H9 (cell line): Measurements from ENCODE around the gene TBR1. TPM values are rescaled to one million over a fixed set of nuclear protein-coding genes. Genes with fewer than 3 reads are reported as not detected.

Source experiments
- DNase-seq: peaks from one replicate; pipeline ENCODE4 v3.0.0-alpha.2; 2017
- H2AFZ ChIP-seq: one replicate; pipeline ENCODE4 v1.6.1; 2013; ENCODE audit warnings: mild to moderate bottlenecking, low read length, control low read depth, moderate library complexity
- H2AK5ac ChIP-seq: 2 replicates; pipeline ENCODE4 v1.6.1; 2013; ENCODE audit warnings: low read length, control low read depth, mixed read lengths; ENCODE audit not compliant: insufficient read length
- H2BK120ac ChIP-seq: one replicate; pipeline ENCODE4 v1.6.1; 2013; ENCODE audit warnings: low read depth, mild to moderate bottlenecking, low read length, control low read depth, inconsistent platforms; ENCODE audit not compliant: poor library complexity, severe bottlenecking
- H2BK12ac ChIP-seq: 2 replicates; pipeline ENCODE4 v1.6.1; 2013; ENCODE audit warnings: low read length, control low read depth, mixed read lengths, low read depth; ENCODE audit not compliant: insufficient read length
- H2BK15ac ChIP-seq: 2 replicates; pipeline ENCODE4 v1.6.1; 2013; ENCODE audit warnings: low read depth, low read length, control low read depth
- H2BK20ac ChIP-seq: one replicate; pipeline ENCODE4 v1.6.1; 2013; ENCODE audit warnings: low read depth, mild to moderate bottlenecking, low read length, control low read depth, inconsistent platforms; ENCODE audit not compliant: poor library complexity, severe bottlenecking
- H2BK5ac ChIP-seq: 2 replicates; pipeline ENCODE4 v1.6.1; 2013; ENCODE audit warnings: low read length, control low read depth, mixed read lengths; ENCODE audit not compliant: insufficient read length
- H3K14ac ChIP-seq: 2 replicates; pipeline ENCODE4 v1.6.1; 2013; ENCODE audit warnings: low read length, control low read depth; ENCODE audit not compliant: insufficient read depth
- H3K18ac ChIP-seq: 2 replicates; pipeline ENCODE4 v1.6.1; 2013; ENCODE audit warnings: low read depth, mild to moderate bottlenecking, mixed read lengths, low read length, control low read depth; ENCODE audit not compliant: insufficient read length
- H3K23ac ChIP-seq: 2 replicates; pipeline ENCODE4 v1.6.1; 2013; ENCODE audit warnings: low read length, control low read depth, mixed read lengths, low read depth; ENCODE audit not compliant: insufficient read length
- H3K23me2 ChIP-seq: 2 replicates; pipeline ENCODE4 v1.6.1; 2013; ENCODE audit warnings: low read depth, mild to moderate bottlenecking, mixed read lengths, low read length, control low read depth; ENCODE audit not compliant: insufficient read length, poor library complexity, severe bottlenecking
- H3K27ac ChIP-seq: 2 replicates; pipeline ENCODE4 v1.5.1; 2013; ENCODE audit warnings: low read length, control low read depth, mixed read lengths, low read depth; ENCODE audit not compliant: insufficient read length
- H3K27me3 ChIP-seq: 2 replicates; pipeline ENCODE4 v1.6.1; 2013; ENCODE audit warnings: low read length, control low read depth, inconsistent platforms; ENCODE audit not compliant: insufficient read depth
- H3K4ac ChIP-seq: 2 replicates; pipeline ENCODE4 v1.6.1; 2013; ENCODE audit warnings: low read depth, mild to moderate bottlenecking, control low read depth, inconsistent platforms, low read length, moderate library complexity
- H3K4me1 ChIP-seq: 2 replicates; pipeline ENCODE4 v1.6.1; 2013; ENCODE audit warnings: low read length, control low read depth, inconsistent platforms; ENCODE audit not compliant: insufficient read depth
- H3K4me2 ChIP-seq: 2 replicates; pipeline ENCODE4 v1.6.1; 2013; ENCODE audit warnings: low read length, control low read depth, mixed read lengths; ENCODE audit not compliant: insufficient read length, insufficient read depth
- H3K56ac ChIP-seq: 2 replicates; pipeline ENCODE4 v1.6.1; 2013; ENCODE audit warnings: low read depth, mild to moderate bottlenecking, mixed read lengths, low read length, control low read depth; ENCODE audit not compliant: insufficient read length
- H3K79me1 ChIP-seq: 2 replicates; pipeline ENCODE4 v1.6.1; 2013; ENCODE audit warnings: low read depth, mild to moderate bottlenecking, moderate library complexity, low read length, control low read depth, inconsistent platforms; ENCODE audit not compliant: insufficient read depth, poor library complexity, severe bottlenecking
- H3K79me2 ChIP-seq: 2 replicates; pipeline ENCODE4 v1.6.1; 2013; ENCODE audit warnings: low read length, control low read depth, inconsistent platforms; ENCODE audit not compliant: insufficient read depth
- H3K9ac ChIP-seq: 2 replicates; pipeline ENCODE4 v1.6.1; 2013; ENCODE audit warnings: low read length, control low read depth, mixed read lengths; ENCODE audit not compliant: insufficient read length; ENCODE audit errors: extremely low read depth
- H3K9me3 ChIP-seq: one replicate; pipeline ENCODE4 v1.6.1; 2013; ENCODE audit warnings: low read depth, low read length, inconsistent platforms; ENCODE audit not compliant: control insufficient read depth
- H3T11ph ChIP-seq: one replicate; pipeline ENCODE4 v1.6.1; 2013; ENCODE audit warnings: mild to moderate bottlenecking, low read length, control low read depth, inconsistent platforms
- H4K20me1 ChIP-seq: one replicate; pipeline ENCODE4 v1.6.1; 2013; ENCODE audit not compliant: control insufficient read depth, insufficient read length, insufficient read depth
- H4K5ac ChIP-seq: 2 replicates; pipeline ENCODE4 v1.6.1; 2013; ENCODE audit warnings: low read depth, mild to moderate bottlenecking, mixed read lengths, low read length, control low read depth; ENCODE audit not compliant: insufficient read length
- H4K8ac ChIP-seq: replicated peaks from 2 replicates; pipeline ENCODE4 v1.6.1; 2013; ENCODE audit warnings: low read length, control low read depth, mixed read lengths, low read depth; ENCODE audit not compliant: insufficient read length
- H4K91ac ChIP-seq: 2 replicates; pipeline ENCODE4 v1.6.1; 2013; ENCODE audit warnings: low read depth, mild to moderate bottlenecking, moderate library complexity, mixed read lengths, low read length, control low read depth; ENCODE audit not compliant: insufficient read length
- H3K27ac Mint-ChIP-seq, 3 experiments: 2 replicates in 2 of 3; 3 replicates in 1 of 3; pipeline ENCODE4 v1.8.0; 2020 to 2021; ENCODE audit warnings: mixed read lengths in 3 of 3, mild to moderate bottlenecking in 1 of 3, moderate library complexity in 1 of 3
- H3K27me3 Mint-ChIP-seq: 2 replicates; pipeline ENCODE4 v1.8.0; 2021; ENCODE audit warnings: low read depth, mild to moderate bottlenecking, moderate library complexity, mixed read lengths
- H3K36me3 Mint-ChIP-seq, 3 experiments: 2 replicates in 2 of 3; 3 replicates in 1 of 3; pipeline ENCODE4 v1.8.0; 2020 to 2021; ENCODE audit warnings: low read depth in 3 of 3, mixed read lengths in 3 of 3; ENCODE audit not compliant: insufficient read depth in 1 of 3
- H3K4me1 Mint-ChIP-seq, 2 experiments: 2 replicates each; pipeline ENCODE4 v1.8.0; 2020; ENCODE audit warnings: mixed read lengths in 2 of 2
- H3K4me3 Mint-ChIP-seq, 2 experiments: 2 replicates in 1 of 2; 3 replicates in 1 of 2; pipeline ENCODE4 v1.8.0; 2020 to 2021; ENCODE audit warnings: mild to moderate bottlenecking in 2 of 2, mixed read lengths in 2 of 2, moderate library complexity in 1 of 2
- H3K9me3 Mint-ChIP-seq, 2 experiments: 2 replicates in 1 of 2; 3 replicates in 1 of 2; pipeline ENCODE4 v1.8.0; 2020; ENCODE audit warnings: mild to moderate bottlenecking in 2 of 2, mixed read lengths in 2 of 2, moderate library complexity in 1 of 2
- CTCF ChIP-seq: fragments of 200-600 bp; sonication (generic); conservative IDR thresholded peaks from 3 replicates; pipeline ENCODE4 v1.8.0; 2021; ENCODE audit warnings: antibody characterized with exemption, mild to moderate bottlenecking
- WGBS: extraction: QIAGEN DNeasy Blood & Tissue Kit; methylation state at CpG from one replicate; pipeline ENCODE4 v1.1.7; 2013; ENCODE audit warnings: missing lambda C conversion rate, low lambda C conversion rate, mixed read lengths; ENCODE audit not compliant: insufficient read length; ENCODE audit errors: extremely low coverage; 5-methylcytosine and 5-hydroxymethylcytosine counted together
- total RNA-seq: library from RNA; stranded (reverse); gene quantifications from 2 replicates; pipeline ENCODE4 v1.2.1, GENCODE V29; 2021

TBR1 gene
- total RNA-seq, 1 experiment from 2014 or later: 0.24 TPM

GRCh38 chr2:161438598-161438997, 22.5 kb downstream of the TBR1 start:
- H3K4me2 ChIP-seq: no peak overlapping the region
- no peak overlapping the region for H3K27ac ChIP-seq
- H3K27me3 ChIP-seq: no peaks in the 10 kb centered on the region
- no peak overlapping the region for H2BK15ac ChIP-seq
- H3K79me1 ChIP-seq: no peaks in the 10 kb centered on the region
- peaks cover 18% of the 10 kb centered on the region for H3K27me3 Mint-ChIP-seq
- H3K9ac ChIP-seq: no peak overlapping the region
- no peak overlapping the region for H2AFZ ChIP-seq
- no peak overlapping the region for H3K4me3 Mint-ChIP-seq
- H3K4me1 ChIP-seq: no peaks in the 10 kb centered on the region
- peaks cover 0 to 3% of the 10 kb centered on the region in 2 experiments; a peak in 1 of 5 replicates for H3K9me3 Mint-ChIP-seq
- H2BK20ac ChIP-seq: no peak overlapping the region
- no CpG with 5 or more reads among the region's 2 CpGs for WGBS
- H2AK5ac ChIP-seq: no peak overlapping the region
- no peak overlapping the region for H3K14ac ChIP-seq
- H3K9me3 ChIP-seq: no peaks in the 10 kb centered on the region
- H3T11ph ChIP-seq: no peak overlapping the region
- H3K23me2 ChIP-seq: no peaks in the 10 kb centered on the region
- H2BK12ac ChIP-seq: no peak overlapping the region
- H3K27ac Mint-ChIP-seq: no peak overlapping the region
- H4K8ac ChIP-seq: no peak overlapping the region
- H4K20me1 ChIP-seq: no peaks in the 10 kb centered on the region
- no peak overlapping the region for H2BK5ac ChIP-seq
- H2BK120ac ChIP-seq: no peak overlapping the region
- no peak for DNase-seq
- no peak overlapping the region for H4K5ac ChIP-seq
- no peak overlapping the region for H3K4ac ChIP-seq
- no peak for TF ChIP-seq CTCF
- no peak overlapping the region for H4K91ac ChIP-seq
- no peaks in the 10 kb centered on the region for H3K79me2 ChIP-seq
- H3K36me3 Mint-ChIP-seq: peaks cover 0 to 3% (median 0%) of the 10 kb centered on the region in 3 experiments; a peak in 2 of 7 replicates
- no peak overlapping the region for H3K23ac ChIP-seq
- no peak overlapping the region for H3K18ac ChIP-seq
- no peak overlapping the region for H3K56ac ChIP-seq
- no peaks in the 10 kb centered on the region for H3K4me1 Mint-ChIP-seq
